ENCODE measurements around the gene KIAA0825. TPM values are rescaled to one million over a fixed set of nuclear protein-coding genes. Genes with fewer than 3 reads are reported as not detected.

Gene KIAA0825
- total RNA-seq, 1 experiment from 2014 or later: 1.9 TPM

DNA sequence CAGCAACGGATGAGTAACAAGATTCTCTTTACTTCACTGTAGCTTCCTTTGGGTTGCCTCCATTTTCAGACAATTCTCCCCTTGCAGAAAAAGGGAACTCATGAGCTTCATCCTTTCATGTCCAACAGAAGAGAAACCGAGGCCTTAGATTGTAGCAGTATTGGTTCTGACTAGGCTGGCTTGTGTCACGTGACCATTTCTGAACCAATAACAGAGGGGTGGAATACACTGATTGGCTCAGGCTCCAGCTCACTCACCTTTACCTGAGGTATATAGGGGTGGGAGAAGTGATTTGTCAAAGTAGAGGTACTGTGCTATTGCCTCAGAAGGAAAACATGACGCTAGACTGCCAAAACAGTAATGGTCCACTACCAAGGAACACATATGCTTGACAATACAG is 343.7 kb downstream of the KIAA0825 start:
- no peak overlapping the region for H3K27ac ChIP-seq
- ChIA-PET POLR2A (ENCODE audit: unreplicated experiment) (no interaction called here), CTCF (no interaction called here)
- H3K4me3 ChIP-seq: no peak overlapping the region
- TF ChIP-seq, protein P1, sequence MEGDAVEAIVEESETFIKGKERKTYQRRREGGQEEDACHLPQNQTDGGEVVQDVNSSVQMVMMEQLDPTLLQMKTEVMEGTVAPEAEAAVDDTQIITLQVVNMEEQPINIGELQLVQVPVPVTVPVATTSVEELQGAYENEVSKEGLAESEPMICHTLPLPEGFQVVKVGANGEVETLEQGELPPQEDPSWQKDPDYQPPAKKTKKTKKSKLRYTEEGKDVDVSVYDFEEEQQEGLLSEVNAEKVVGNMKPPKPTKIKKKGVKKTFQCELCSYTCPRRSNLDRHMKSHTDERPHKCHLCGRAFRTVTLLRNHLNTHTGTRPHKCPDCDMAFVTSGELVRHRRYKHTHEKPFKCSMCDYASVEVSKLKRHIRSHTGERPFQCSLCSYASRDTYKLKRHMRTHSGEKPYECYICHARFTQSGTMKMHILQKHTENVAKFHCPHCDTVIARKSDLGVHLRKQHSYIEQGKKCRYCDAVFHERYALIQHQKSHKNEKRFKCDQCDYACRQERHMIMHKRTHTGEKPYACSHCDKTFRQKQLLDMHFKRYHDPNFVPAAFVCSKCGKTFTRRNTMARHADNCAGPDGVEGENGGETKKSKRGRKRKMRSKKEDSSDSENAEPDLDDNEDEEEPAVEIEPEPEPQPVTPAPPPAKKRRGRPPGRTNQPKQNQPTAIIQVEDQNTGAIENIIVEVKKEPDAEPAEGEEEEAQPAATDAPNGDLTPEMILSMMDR (conservative IDR thresholded peaks at IDR 0.05): no peak
- no peak for TF ChIP-seq EZH2 (IDR thresholded peaks at IDR 0.05; ENCODE audit: low read depth)
- H3K9me3 ChIP-seq (ENCODE audit: insufficient read depth, low read depth): no peaks in the 10 kb centered on the region
- H3K27me3 ChIP-seq (ENCODE audit: insufficient read depth, low read depth): no peaks in the 10 kb centered on the region
- H3K36me3 ChIP-seq (ENCODE audit: low read depth): no peaks in the 10 kb centered on the region
- no peak for DNase-seq
- H3K79me2 ChIP-seq (ENCODE audit: low read depth): no peaks in the 10 kb centered on the region
- no peak overlapping the region for H3K4me2 ChIP-seq
- no peaks in the 10 kb centered on the region for H3F3A ChIP-seq (ENCODE audit: insufficient read depth, low read depth)
- no peak overlapping the region for H2AFZ ChIP-seq
- intact Hi-C loops (cut with micrococcal nuclease; ENCODE audit: unreplicated experiment): no loop called here
- no TSS peak for BruUV-seq (replicated peaks)
- no peaks in the 10 kb centered on the region for H3K4me1 ChIP-seq (replicated peaks; ENCODE audit: insufficient read depth)
- no peaks in the 10 kb centered on the region for H4K20me1 ChIP-seq (ENCODE audit: insufficient read depth)
- H3K9me2 ChIP-seq (ENCODE audit: insufficient read depth): no peaks in the 10 kb centered on the region

DNA sequence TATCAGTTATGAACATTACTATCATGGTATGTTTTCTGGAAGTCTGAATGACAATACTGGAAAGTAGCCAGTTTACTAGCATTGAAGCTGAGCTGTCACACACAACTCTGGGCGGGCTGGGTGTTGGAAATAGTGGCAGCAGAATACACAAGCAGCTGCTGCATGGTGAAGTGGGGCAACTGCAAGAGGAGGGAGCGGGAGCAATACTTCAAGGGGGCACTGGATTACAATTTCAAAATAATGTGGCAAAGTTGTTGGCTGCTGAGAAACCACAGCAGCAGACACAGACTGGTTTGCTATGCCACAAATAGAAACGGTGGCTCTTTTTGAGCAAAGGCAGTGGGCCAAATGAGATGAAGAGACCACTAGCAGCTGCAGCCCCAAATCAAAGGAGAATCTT is 350.2 kb downstream of the KIAA0825 start:
- Histone ChIP-seq H2AFZ (peak overlapping the region; percentile 39; the same call in 1 of the 2 replicates), H3K27ac (no peak overlapping the region), H3K4me3 (no peak overlapping the region), H3K4me1 (replicated peaks; ENCODE audit: insufficient read depth) (no peaks in the 10 kb centered on the region), H3K27me3 (ENCODE audit: insufficient read depth, low read depth) (no peaks in the 10 kb centered on the region), H3F3A (ENCODE audit: insufficient read depth, low read depth) (no peaks in the 10 kb centered on the region), H3K9me3 (ENCODE audit: insufficient read depth, low read depth) (peaks cover 4% of the 10 kb centered on the region; the same call in 1 of the 2 replicates), H3K79me2 (ENCODE audit: low read depth) (no peaks in the 10 kb centered on the region), H3K36me3 (ENCODE audit: low read depth) (no peaks in the 10 kb centered on the region), H3K9me2 (ENCODE audit: insufficient read depth) (no peaks in the 10 kb centered on the region), H4K20me1 (ENCODE audit: insufficient read depth) (no peaks in the 10 kb centered on the region), H3K4me2 (no peak overlapping the region)
- TF ChIP-seq, protein P1 (conservative IDR thresholded peaks at IDR 0.05): no peak
- no peak for TF ChIP-seq EZH2 (IDR thresholded peaks at IDR 0.05; ENCODE audit: low read depth)
- BruUV-seq (replicated peaks): no TSS peak
- DNase-seq: no peak
- ChIA-PET POLR2A (ENCODE audit: unreplicated experiment) (no interaction called here), CTCF (no interaction called here)
- intact Hi-C loops (cut with micrococcal nuclease; ENCODE audit: unreplicated experiment): no loop called here

DNA sequence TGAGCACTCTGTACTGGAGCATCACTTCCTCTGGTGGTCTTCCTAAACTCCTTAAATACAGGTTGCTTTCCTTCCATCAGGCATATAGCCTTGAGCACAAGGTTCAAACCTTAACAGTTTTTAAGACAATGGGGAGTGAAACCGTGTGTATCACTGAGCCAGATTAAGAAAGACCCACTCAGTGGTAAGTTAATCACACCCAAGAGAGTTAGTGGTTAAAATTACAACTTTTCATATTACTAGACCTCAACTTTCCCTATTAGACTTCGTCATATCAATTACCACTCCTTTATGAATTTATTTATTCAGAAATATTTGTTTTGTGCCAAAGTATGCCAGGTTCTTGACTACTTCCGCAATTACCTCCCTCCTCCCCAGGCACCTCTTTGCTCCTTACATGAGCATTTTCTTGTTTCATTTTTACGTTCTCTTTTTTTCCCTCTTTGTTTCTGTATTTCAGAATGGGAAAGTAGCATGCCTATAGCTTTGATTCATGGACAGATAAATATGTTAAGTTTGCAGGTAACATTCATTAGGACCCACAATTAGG is 351.0 kb downstream of the KIAA0825 start:
- Histone ChIP-seq H3K4me3 (no peak overlapping the region), H3F3A (ENCODE audit: insufficient read depth, low read depth) (no peaks in the 10 kb centered on the region), H3K4me2 (no peak overlapping the region), H2AFZ (no peak overlapping the region), H3K36me3 (ENCODE audit: low read depth) (no peaks in the 10 kb centered on the region), H3K27me3 (ENCODE audit: insufficient read depth, low read depth) (no peaks in the 10 kb centered on the region), H3K79me2 (ENCODE audit: low read depth) (no peaks in the 10 kb centered on the region), H3K4me1 (replicated peaks; ENCODE audit: insufficient read depth) (no peaks in the 10 kb centered on the region), H3K9me2 (ENCODE audit: insufficient read depth) (no peaks in the 10 kb centered on the region), H4K20me1 (ENCODE audit: insufficient read depth) (no peaks in the 10 kb centered on the region; the same call in 1 of the 2 replicates), H3K27ac (no peak overlapping the region), H3K9me3 (ENCODE audit: insufficient read depth, low read depth) (peaks cover 4% of the 10 kb centered on the region; the same call in 1 of the 2 replicates)
- POLR2A ChIA-PET (ENCODE audit: unreplicated experiment): interaction anchor here (0.7 kb wide), 1 partner anchor 11 kb away, joined by 3 read pairs; no protein-coding TSS in a partner anchor
- TF ChIP-seq, protein P1 (conservative IDR thresholded peaks at IDR 0.05): no peak
- TF ChIP-seq EZH2 (IDR thresholded peaks at IDR 0.05; ENCODE audit: low read depth): no peak
- no TSS peak for BruUV-seq (replicated peaks)
- DNase-seq: no peak
- CTCF ChIA-PET: no interaction called here
- intact Hi-C loops (cut with micrococcal nuclease; ENCODE audit: unreplicated experiment): no loop called here
